Common myeloid progenitor, CD34-positive (primary cell): ENCODE measurements around the gene MECP2.

ENCODE experiments used
- CTCF ChIA-PET: fragments of 350-600 bp; sonication (Branson Sonifier 250); formaldehyde crosslinking; loops from one replicate; lab custom pipeline; 2021; ENCODE audit warnings: antibody characterized with exemption; lab: Charles Lee
- POLR2A ChIA-PET: fragments of 350-600 bp; sonication (Branson Sonifier 250); formaldehyde crosslinking; loops from one replicate; lab custom pipeline; 2021; ENCODE audit warnings: antibody characterized with exemption; lab: Charles Lee
- DNase-seq, 3 donors: peaks; one replicate each; pipeline versions ENCODE4 v3.0.0 to v3.0.0-alpha.2; 2013
- H3K27ac ChIP-seq, 2 experiments: 1 replicate in 1 of 2; 2 replicates in 1 of 2; pipeline ENCODE4 v1.7.0; 2013; ENCODE audit warnings: inconsistent platforms in 2 of 2, low read length in 2 of 2, mild to moderate bottlenecking in 2 of 2, low read depth in 1 of 2, moderate library complexity in 1 of 2; ENCODE audit not compliant: severe bottlenecking in 2 of 2, insufficient read depth in 1 of 2, poor library complexity in 1 of 2
- H3K27me3 ChIP-seq, 5 experiments: replicated peaks in 2 of 5; 1 replicate in 3 of 5; 2 replicates in 2 of 5; pipeline versions ENCODE4 v1.6.1 to v1.7.0; 2013; ENCODE audit warnings: low read length in 4 of 5, mild to moderate bottlenecking in 2 of 5, moderate library complexity in 2 of 5, inconsistent platforms in 1 of 5; ENCODE audit not compliant: insufficient read depth in 5 of 5, control insufficient read depth in 4 of 5
- H3K36me3 ChIP-seq, 4 experiments: 1 replicate in 2 of 4; 2 replicates in 2 of 4; pipeline versions ENCODE4 v1.6.1 to v1.7.0; 2013; ENCODE audit warnings: low read length in 3 of 4, control low read depth in 1 of 4, mild to moderate bottlenecking in 1 of 4; ENCODE audit not compliant: control insufficient read depth in 4 of 4, insufficient read depth in 4 of 4
- H3K4me1 ChIP-seq, 4 experiments: 1 replicate in 3 of 4; 2 replicates in 1 of 4; pipeline versions ENCODE4 v1.6.1 to v1.7.1; 2013; ENCODE audit warnings: low read length in 3 of 4, mild to moderate bottlenecking in 3 of 4, control low read depth in 1 of 4, inconsistent platforms in 1 of 4, moderate library complexity in 1 of 4; ENCODE audit not compliant: control insufficient read depth in 4 of 4, insufficient read depth in 4 of 4; ENCODE audit errors: control extremely low read depth in 1 of 4
- H3K4me3 ChIP-seq, 7 experiments: 1 replicate in 4 of 7; 2 replicates in 3 of 7; pipeline versions ENCODE4 v1.5.1 to v1.7.0; 2013; ENCODE audit warnings: mild to moderate bottlenecking in 7 of 7, low read length in 6 of 7, moderate library complexity in 6 of 7, inconsistent platforms in 2 of 7, low read depth in 2 of 7, control low read depth in 1 of 7; ENCODE audit not compliant: insufficient read depth in 4 of 7, control insufficient read depth in 1 of 7; ENCODE audit errors: extremely low read depth in 1 of 7
- H3K9me3 ChIP-seq, 5 experiments: 1 replicate in 4 of 5; 2 replicates in 1 of 5; pipeline versions ENCODE4 v1.6.1 to v1.7.1; 2013; ENCODE audit warnings: low read length in 4 of 5, mild to moderate bottlenecking in 2 of 5, inconsistent platforms in 1 of 5, low read depth in 1 of 5, moderate library complexity in 1 of 5; ENCODE audit not compliant: control insufficient read depth in 4 of 5, insufficient read depth in 2 of 5; ENCODE audit errors: control extremely low read depth in 1 of 5
- WGBS: methylation state at CpG from one replicate; pipeline ENCODE4 v1.1.5; 2013; ENCODE audit not compliant: insufficient coverage; 5-methylcytosine and 5-hydroxymethylcytosine counted together

Gene MECP2

GRCh38 chrX:154090731-154091130 is 6.8 kb downstream of the MECP2 start:
- POLR2A ChIA-PET: interaction anchor here (0.7 kb wide), 1 partner anchor 17 kb away, joined by 3 read pairs; no protein-coding TSS in a partner anchor
- DNase-seq: no peak
- 93% methylated on average over 2 of the region's 4 CpGs for WGBS
- CTCF ChIA-PET: no interaction called here
- peaks cover 17 to 29% (median 20%) of the 10 kb centered on the region in 4 experiments for H3K4me1 ChIP-seq
- peaks cover 2 to 19% (median 3%) of the 10 kb centered on the region in 4 experiments for H3K36me3 ChIP-seq
- no peak overlapping the region for H3K4me3 ChIP-seq
- peaks cover 0 to 3% (median 0%) of the 10 kb centered on the region in 5 experiments for H3K27me3 ChIP-seq
- no peaks in the 10 kb centered on the region for H3K9me3 ChIP-seq
- H3K27ac ChIP-seq: no peak overlapping the region

DNA sequence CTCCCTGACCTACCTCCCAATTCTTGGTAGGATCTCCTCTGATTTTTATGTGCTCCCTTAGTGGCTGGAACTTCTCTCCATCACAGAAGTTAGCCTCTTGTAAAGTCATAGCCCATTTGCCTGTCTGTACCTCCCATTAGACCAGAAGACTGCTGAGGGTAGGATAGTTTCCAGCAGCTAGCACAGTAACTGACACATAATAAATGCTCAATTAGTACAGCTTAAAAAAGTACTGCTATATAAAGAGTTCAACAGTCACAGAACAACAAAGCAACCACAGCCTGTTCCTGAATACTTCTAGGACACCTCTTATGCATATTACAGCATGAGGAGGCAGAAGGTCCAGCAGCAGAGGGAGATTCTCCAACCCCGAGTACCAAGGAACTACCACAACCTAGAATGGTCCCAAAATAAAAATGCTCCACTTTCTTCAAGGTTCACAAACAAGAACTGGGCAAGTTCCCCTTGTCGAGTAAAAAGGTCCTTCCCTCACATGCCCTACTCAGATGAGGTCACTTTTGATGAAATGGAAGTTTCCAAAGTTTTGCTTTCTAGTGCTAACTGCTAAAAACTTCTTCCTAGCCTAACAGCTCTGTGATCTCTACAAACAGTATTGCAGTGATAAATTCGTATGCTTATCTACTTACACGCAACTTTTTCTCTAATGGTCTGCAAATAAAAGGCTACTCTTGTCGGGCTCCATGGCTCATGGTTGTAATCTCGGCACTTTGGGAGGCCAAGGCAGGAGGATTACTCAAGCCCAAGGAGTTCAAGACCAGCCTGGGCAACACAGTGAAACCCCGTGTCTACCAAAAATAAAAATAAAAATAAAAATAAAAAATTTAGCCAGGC is 12.8 kb downstream of the MECP2 start:
- DNase-seq: peak in 1 of 3 donors; percentile 23
- H3K4me1 ChIP-seq: peaks cover 0 to 11% (median 6%) of the 10 kb centered on the region in 4 experiments
- 73% methylated on average over 6 of the region's 7 CpGs for WGBS
- H3K36me3 ChIP-seq: peaks cover 0 to 5% (median 1%) of the 10 kb centered on the region in 4 experiments
- POLR2A ChIA-PET: no interaction called here
- no peak overlapping the region for H3K27ac ChIP-seq
- H3K27me3 ChIP-seq: peaks cover 0 to 8% (median 0%) of the 10 kb centered on the region in 5 experiments
- H3K9me3 ChIP-seq: no peaks in the 10 kb centered on the region
- no peak overlapping the region for H3K4me3 ChIP-seq
- CTCF ChIA-PET: interaction anchor here (0.6 kb wide), 1 partner anchor 452 kb away, joined by 3 read pairs; no protein-coding TSS in a partner anchor

DNA sequence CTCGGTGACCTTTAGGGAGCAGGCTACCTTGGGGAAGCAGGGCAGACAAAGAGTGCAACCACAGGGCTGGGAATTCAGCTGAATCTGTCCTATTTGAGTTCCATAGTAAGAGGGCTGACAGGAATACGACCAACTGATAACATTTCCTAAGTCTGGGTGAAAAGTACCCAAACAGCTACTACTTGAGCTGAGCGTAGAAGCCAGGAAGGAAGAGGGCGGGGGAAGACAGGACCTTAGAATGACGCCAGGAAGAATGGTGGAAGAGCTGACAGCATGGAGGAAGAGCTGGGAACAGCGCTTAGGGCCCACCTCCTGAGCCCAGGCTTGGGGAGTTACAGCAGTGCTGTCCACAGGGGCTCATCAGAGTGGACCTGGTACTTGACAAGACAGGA is 14.4 kb downstream of the MECP2 start:
- POLR2A ChIA-PET: interaction anchor here (0.7 to 1.3 kb wide), 3 partner anchors 11 to 40 kb away, joined by 3 read pairs; no protein-coding TSS in a partner anchor
- Histone ChIP-seq H3K9me3 (no peaks in the 10 kb centered on the region), H3K4me3 (peak overlapping the region in 1 of 7 experiments; percentile 11), H3K4me1 (peaks cover 0 to 11% (median 6%) of the 10 kb centered on the region in 4 experiments), H3K27ac (peak overlapping the region in 1 of 2 experiments; percentile 58), H3K36me3 (peaks cover 0 to 2% (median 0%) of the 10 kb centered on the region in 4 experiments), H3K27me3 (peaks cover 0 to 10% (median 0%) of the 10 kb centered on the region in 5 experiments)
- CTCF ChIA-PET: no interaction called here
- DNase-seq: no peak
- WGBS: 44% methylated on average over 6 of the region's 6 CpGs

GRCh38 chrX:154082396-154083125 is 15.0 kb downstream of the MECP2 start:
- Histone ChIP-seq H3K27ac (peak overlapping the region in 1 of 2 experiments; percentile 14), H3K4me1 (peaks cover 0 to 11% (median 6%) of the 10 kb centered on the region in 4 experiments), H3K9me3 (no peaks in the 10 kb centered on the region), H3K27me3 (peaks cover 0 to 10% (median 0%) of the 10 kb centered on the region in 5 experiments), H3K36me3 (no peaks in the 10 kb centered on the region), H3K4me3 (no peak overlapping the region)
- WGBS: 92% methylated on average over 2 of the region's 11 CpGs
- ChIA-PET POLR2A (interaction anchor here (1.0 to 1.3 kb wide), 2 partner anchors 11 to 13 kb away, joined by 3 read pairs; no protein-coding TSS in a partner anchor), CTCF (interaction anchor here (1.1 kb wide), 1 partner anchor 9 kb away, joined by 3 read pairs; no protein-coding TSS in a partner anchor)
- DNase-seq: no peak

GRCh38 chrX:154077101-154077500 is 20.4 kb downstream of the MECP2 start:
- ChIA-PET CTCF (no interaction called here), POLR2A (no interaction called here)
- no peak overlapping the region for H3K27ac ChIP-seq

GRCh38 chrX:154074199-154074598 is 23.3 kb downstream of the MECP2 start:
- Histone ChIP-seq H3K4me1 (peaks cover 0 to 3% (median 2%) of the 10 kb centered on the region in 4 experiments), H3K36me3 (peaks cover 0 to 2% (median 0%) of the 10 kb centered on the region in 4 experiments), H3K27ac (no peak overlapping the region), H3K27me3 (peaks cover 0 to 5% (median 0%) of the 10 kb centered on the region in 5 experiments), H3K9me3 (no peaks in the 10 kb centered on the region), H3K4me3 (no peak overlapping the region)
- WGBS: 100% methylated on average over 2 of the region's 3 CpGs
- ChIA-PET CTCF (no interaction called here), POLR2A (no interaction called here)
- no peak for DNase-seq

More at GRCh38 chrX:154077101-154077500, 20.4 kb downstream of the MECP2 start:
- peaks cover 0 to 2% (median 0%) of the 10 kb centered on the region in 4 experiments for H3K36me3 ChIP-seq
- no CpG with 5 or more reads among the region's 4 CpGs for WGBS
- H3K4me1 ChIP-seq: peaks cover 0 to 3% (median 2%) of the 10 kb centered on the region in 4 experiments
- no peak for DNase-seq
- H3K9me3 ChIP-seq: no peaks in the 10 kb centered on the region
- peaks cover 0 to 3% (median 0%) of the 10 kb centered on the region in 5 experiments for H3K27me3 ChIP-seq
- no peak overlapping the region for H3K4me3 ChIP-seq
